ENCODE data around the gene GET4.
"Not testable (repeated sequence)": the region's sequence is repeated elsewhere in the genome, so short reads cannot be mapped to it uniquely, and the experiment has no call there.

GET4 gene

GRCh38 chr7:931871-932650 lies 55.7 kb downstream of the GET4 start:
- no peak for DNase-seq

- DNase-seq, result no peak
Measured at GRCh38 chr7:932651-932975, 56.3 kb downstream of the GET4 start.

- no peak for DNase-seq
Measured at GRCh38 chr7:934469-935163, 58.3 kb downstream of the GET4 start.

GRCh38 chr7:935164-935873 lies 59.0 kb downstream of the GET4 start:
- DNase-seq, result no peak

- DNase-seq, result no peak
Measured at GRCh38 chr7:935874-936385, 59.6 kb downstream of the GET4 start.

GRCh38 chr7:936386-937054 lies 60.2 kb downstream of the GET4 start:
- no peak for DNase-seq

- DNase-seq, result no peak
Measured at GRCh38 chr7:937856-938484, 61.6 kb downstream of the GET4 start.

- no peak for DNase-seq
Measured at GRCh38 chr7:938546-939185, 62.3 kb downstream of the GET4 start.

GRCh38 chr7:939843-940242 lies 63.5 kb downstream of the GET4 start:
- DNase-seq, result no peak

- no peak for DNase-seq
Measured at GRCh38 chr7:940599-941408, 64.5 kb downstream of the GET4 start.

- DNase-seq, result not testable (repeated sequence)
Measured at GRCh38 chr7:943793-944192, 67.4 kb downstream of the GET4 start.

- no peak for DNase-seq
Measured at GRCh38 chr7:944744-945143, 68.4 kb downstream of the GET4 start.

GRCh38 chr7:945147-945555 lies 68.8 kb downstream of the GET4 start:
- no peak for DNase-seq

GRCh38 chr7:945556-946255 lies 69.4 kb downstream of the GET4 start:
- no peak for DNase-seq
